Esophagus muscularis mucosa (tissue), 3 donors: ENCODE results near the gene HNF1B.

ENCODE experiments used
- CTCF ChIP-seq, 3 experiments: fragments of 200-600 bp in 2 of 3; fragments of 450-650 bp in 1 of 3; sonication (generic) in 2 of 3; IDR thresholded peaks; one replicate each; pipeline ENCODE4 v1.5.1; 2017 to 2019; ENCODE audit warnings: antibody characterized with exemption in 3 of 3, mild to moderate bottlenecking in 2 of 3, moderate library complexity in 1 of 3
- POLR2A ChIP-seq: fragments of 450-650 bp; IDR thresholded peaks from one replicate; pipeline ENCODE4 v1.6.1; 2017; ENCODE audit warnings: antibody characterized with exemption, moderate library complexity, mild to moderate bottlenecking, low read depth
- POLR2AphosphoS5 ChIP-seq, 2 donors: sonication (generic); formaldehyde crosslinking; IDR thresholded peaks; one replicate each; pipeline ENCODE4 v1.6.1; 2017; ENCODE audit warnings: antibody characterized with exemption in 2 of 2

GRCh38 chr17:37667039-37667438 lies 77.8 kb downstream of the HNF1B start:
- no peak for TF ChIP-seq CTCF (IDR thresholded peaks at IDR 0.05)
- no peak for TF ChIP-seq POLR2AphosphoS5 (IDR thresholded peaks at IDR 0.05)
- no peak for TF ChIP-seq POLR2A
